Right cardiac atrium (tissue), 5 donors: Measurements from ENCODE around the gene NEDD4L. TPM values are rescaled to one million over a fixed set of nuclear protein-coding genes. Genes with fewer than 3 reads are reported as not detected.

Source experiments
- ATAC-seq, 2 donors: fragments of 200-7000 bp; cut with Tn5 transposase; one replicate each; pipeline versions ENCODE4 v1.8.0 to v1.9.1; 2020; ENCODE audit warnings: moderate library complexity in 2 of 2, mild to moderate bottlenecking in 1 of 2
- DNase-seq, 3 donors: peaks; one replicate each; pipeline ENCODE4 v3.0.0-alpha.2; 2020
- H3K27ac ChIP-seq: one replicate; pipeline ENCODE4 v1.5.1; 2013; ENCODE audit warnings: mild to moderate bottlenecking, low read length, control low read depth, moderate library complexity
- H3K27me3 ChIP-seq: one replicate; pipeline ENCODE4 v1.6.1; 2013; ENCODE audit not compliant: control insufficient read depth, insufficient read depth
- H3K4me1 ChIP-seq: one replicate; pipeline ENCODE4 v1.6.1; 2013; ENCODE audit warnings: low read length; ENCODE audit not compliant: control insufficient read depth, insufficient read depth
- H3K4me3 ChIP-seq: one replicate; pipeline ENCODE4 v1.5.1; 2013; ENCODE audit warnings: low read length, control low read depth
- H3K9me3 ChIP-seq: one replicate; pipeline ENCODE4 v1.6.1; 2013; ENCODE audit warnings: low read length; ENCODE audit not compliant: control insufficient read depth
- WGBS: extraction: QIAGEN DNeasy Blood & Tissue Kit; methylation state at CpG from one replicate; pipeline ENCODE4 v1.1.7; 2013; 5-methylcytosine and 5-hydroxymethylcytosine counted together
- intact Hi-C, 4 donors: fragments of 100-400 bp; cut with DNase I; formaldehyde crosslinking; loops; one replicate each; pipeline versions ENCODE4 v1.11.0 to v1.14.0; 2022 to 2023
- polyA plus RNA-seq: library from polyadenylated mRNA; stranded (reverse); fragments of 200-250 nt; gene quantifications from one replicate; pipeline ENCODE4 v1.2.3, GENCODE V29; 2013
- total RNA-seq, 4 donors: library from RNA; stranded (reverse); fragmentation: NEBNext Ultra II Directional; extraction: Animal tissue kit (Norgen Biotek cat#: 25700); gene quantifications; one replicate each; pipeline ENCODE4 v1.2.1, GENCODE V29; 2021
- donor health status: healthy with polysubstance abuse.
- donor health status: DM: no; HTN: yes; CAD: no.
- donor health status: DM: no; HTN: no; CAD: no.
- donor health status: DM: no; HTN: yes; CAD: no; lungs with severe emphysema.
- donor health status: DM: yes; HTN: yes; CAD: no.

NEDD4L gene
- total and polyA plus RNA-seq, 5 donors, result 25.7 to 87.5 (median 74.0) TPM

DNA sequence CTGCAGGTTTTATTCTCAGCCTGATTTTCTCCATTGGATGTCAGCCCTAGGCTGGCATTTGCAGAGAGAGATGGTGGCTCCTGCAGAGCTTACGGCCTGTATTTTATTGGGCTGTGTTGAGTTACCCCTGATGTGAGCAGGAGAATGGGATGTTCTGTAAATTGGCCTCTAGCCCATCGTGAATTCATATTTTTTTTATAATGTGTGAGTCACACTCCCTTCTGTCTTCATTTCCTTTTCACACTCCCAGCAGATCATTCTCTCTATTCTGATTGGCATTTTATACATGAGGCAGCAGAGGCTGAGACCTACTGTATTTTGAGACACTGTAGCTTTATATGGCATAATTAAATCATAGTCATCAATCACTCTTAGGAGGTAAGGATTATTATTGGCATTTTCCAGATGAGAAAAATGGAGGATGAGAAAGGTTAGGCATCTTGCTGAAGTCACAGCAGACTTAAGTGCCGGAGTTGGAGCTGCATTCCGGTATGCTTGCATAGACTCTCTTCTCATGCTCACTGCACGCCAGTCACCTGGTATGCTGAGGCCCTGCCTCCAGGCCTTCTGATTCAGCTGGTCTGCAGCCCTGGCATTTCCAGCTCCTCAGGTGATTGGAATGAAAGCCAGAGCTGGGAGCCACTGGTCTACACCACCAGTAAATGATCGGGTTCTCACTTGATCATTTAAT, 142.4 kb downstream of the NEDD4L start:
- Histone ChIP-seq H3K9me3 (no peaks in the 10 kb centered on the region), H3K4me3 (no peak overlapping the region), H3K4me1 (no peaks in the 10 kb centered on the region), H3K27ac (no peak overlapping the region), H3K27me3 (no peaks in the 10 kb centered on the region)
- DNase-seq (no peak), ATAC-seq (no peak)
- intact Hi-C loops, result loop anchor here in 1 of 4 donors (5.0 kb wide), 1 partner anchor 136 kb away; no protein-coding TSS in a partner anchor
- 75% methylated on average over 6 of the region's 6 CpGs for WGBS

DNA sequence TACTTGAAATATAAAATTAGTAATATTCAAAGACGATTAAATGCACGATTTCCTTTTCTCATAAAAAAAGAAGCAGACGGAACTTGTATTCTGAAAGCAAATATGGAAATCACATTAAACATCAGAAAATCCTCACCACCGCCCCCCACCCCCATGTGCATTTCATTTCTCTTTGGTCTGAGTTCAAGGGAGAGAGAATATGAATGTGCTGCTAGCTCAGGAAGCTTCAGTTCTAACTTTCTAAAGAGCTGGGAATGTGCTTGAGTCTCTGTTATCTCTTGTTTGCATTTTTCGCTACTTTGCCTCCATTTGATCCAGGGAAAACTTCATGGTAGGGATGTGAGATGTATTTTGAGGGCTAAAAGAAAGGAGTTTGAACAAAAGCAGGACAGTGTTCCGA, 143.6 kb downstream of the NEDD4L start:
- DNase-seq (no peak), ATAC-seq (no peak)
- Histone ChIP-seq H3K27ac (no peak overlapping the region), H3K9me3 (no peaks in the 10 kb centered on the region), H3K27me3 (no peaks in the 10 kb centered on the region), H3K4me3 (no peak overlapping the region), H3K4me1 (no peaks in the 10 kb centered on the region)
- intact Hi-C loops, result loop anchor here in 1 of 4 donors (5.0 kb wide), 1 partner anchor 135 kb away; no protein-coding TSS in a partner anchor
- WGBS, result 92% methylated on average over 6 of the region's 6 CpGs

DNA sequence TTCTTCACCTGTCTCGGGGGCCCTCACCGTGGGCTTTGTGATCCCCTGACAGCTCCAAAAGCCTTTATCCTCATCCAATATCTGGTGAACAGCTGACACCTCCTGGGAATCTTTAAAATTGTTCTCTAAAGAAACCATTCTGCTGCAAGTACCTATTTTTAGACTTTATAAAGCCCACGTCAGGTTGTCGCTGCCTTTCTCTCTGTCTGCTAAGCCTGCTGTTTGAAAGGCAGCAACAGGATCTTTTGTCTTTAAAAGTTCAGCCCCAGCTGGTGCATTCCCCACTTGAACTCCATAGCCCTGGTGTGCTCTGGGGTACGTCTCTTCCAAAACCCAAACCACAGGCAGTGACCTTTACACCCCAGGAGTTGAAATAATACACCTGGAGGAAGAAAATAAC, 145.0 kb downstream of the NEDD4L start:
- 72% methylated on average over 5 of the region's 5 CpGs for WGBS
- intact Hi-C loops, result loop anchor here in 1 of 4 donors (5.0 kb wide), 1 partner anchor 133 kb away; no protein-coding TSS in a partner anchor
- DNase-seq (no peak), ATAC-seq (no peak)
- no peaks in the 10 kb centered on the region for H3K27me3 ChIP-seq
- no peak overlapping the region for H3K27ac ChIP-seq
- H3K9me3 ChIP-seq, result no peaks in the 10 kb centered on the region
- H3K4me3 ChIP-seq, result no peak overlapping the region
- peaks cover 2% of the 10 kb centered on the region for H3K4me1 ChIP-seq

DNA sequence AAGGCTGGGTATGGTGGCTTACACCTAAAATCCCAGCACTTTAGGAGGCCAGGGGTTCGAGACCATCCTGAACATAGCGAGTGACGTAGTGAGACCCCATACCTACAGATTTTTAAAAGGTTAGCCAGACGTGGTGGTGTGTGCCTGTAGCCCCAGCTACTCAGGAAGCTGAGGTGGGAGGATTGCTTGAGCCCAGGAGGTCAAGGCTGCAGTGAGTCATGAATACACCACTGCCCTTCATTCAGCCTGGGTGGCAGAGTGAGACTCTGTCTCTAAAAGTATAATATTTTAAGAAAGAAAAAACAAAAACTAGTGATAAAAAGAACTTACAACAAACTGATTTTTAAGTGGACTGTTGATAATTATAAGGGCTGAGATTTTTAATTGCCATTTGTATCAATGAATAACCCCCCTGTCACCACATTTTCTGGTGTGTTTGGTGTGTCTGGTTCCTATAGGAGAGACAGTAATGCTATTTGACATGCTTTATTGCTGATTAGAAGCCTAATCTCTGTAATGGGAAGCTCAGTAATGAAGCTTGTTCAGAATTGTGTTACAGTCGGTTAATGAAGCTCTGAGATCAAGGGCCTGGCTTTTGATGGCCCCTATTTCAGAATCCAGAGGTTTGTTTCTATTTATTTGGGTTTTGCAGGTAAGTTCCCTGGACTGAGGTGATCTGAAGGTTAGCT, 147.0 kb downstream of the NEDD4L start:
- Histone ChIP-seq H3K4me3 (no peak overlapping the region), H3K4me1 (peaks cover 5% of the 10 kb centered on the region), H3K27ac (no peak overlapping the region), H3K9me3 (no peaks in the 10 kb centered on the region), H3K27me3 (no peaks in the 10 kb centered on the region)
- ATAC-seq, result no peak
- DNase-seq, result no peak
- 85% methylated on average over 5 of the region's 5 CpGs for WGBS
- intact Hi-C loops, result loop anchor here in 3 of 4 donors (5.0 to 10.0 kb wide), 3 partner anchors 131 to 304 kb away; no protein-coding TSS in a partner anchor

DNA sequence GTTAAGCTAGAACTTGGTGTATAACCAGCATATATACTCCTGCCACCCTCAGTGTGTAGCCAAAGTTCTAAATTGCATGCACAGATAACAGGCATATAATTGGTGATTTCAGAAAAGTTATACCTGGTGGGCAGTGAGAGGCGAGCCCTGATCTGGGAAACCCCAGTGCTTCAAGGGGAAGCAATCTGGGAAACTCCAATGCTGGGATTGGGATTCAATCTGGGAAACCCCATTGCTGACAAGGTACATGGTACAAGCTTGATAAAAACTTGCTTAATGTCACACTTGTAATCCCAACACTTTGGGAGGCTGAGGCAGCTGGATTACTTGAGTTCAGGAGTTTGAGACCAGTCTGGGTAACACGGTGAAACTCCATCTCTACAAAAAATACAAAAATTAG, 147.6 kb downstream of the NEDD4L start:
- WGBS, result 97% methylated on average over 2 of the region's 2 CpGs
- intact Hi-C loops, result loop anchor here in 3 of 4 donors (5.0 to 10.0 kb wide), 3 partner anchors 131 to 303 kb away; no protein-coding TSS in a partner anchor
- no peak for DNase-seq
- ATAC-seq, result no peak
- Histone ChIP-seq H3K27ac (no peak overlapping the region), H3K4me3 (no peak overlapping the region), H3K9me3 (no peaks in the 10 kb centered on the region), H3K4me1 (peaks cover 5% of the 10 kb centered on the region), H3K27me3 (no peaks in the 10 kb centered on the region)

DNA sequence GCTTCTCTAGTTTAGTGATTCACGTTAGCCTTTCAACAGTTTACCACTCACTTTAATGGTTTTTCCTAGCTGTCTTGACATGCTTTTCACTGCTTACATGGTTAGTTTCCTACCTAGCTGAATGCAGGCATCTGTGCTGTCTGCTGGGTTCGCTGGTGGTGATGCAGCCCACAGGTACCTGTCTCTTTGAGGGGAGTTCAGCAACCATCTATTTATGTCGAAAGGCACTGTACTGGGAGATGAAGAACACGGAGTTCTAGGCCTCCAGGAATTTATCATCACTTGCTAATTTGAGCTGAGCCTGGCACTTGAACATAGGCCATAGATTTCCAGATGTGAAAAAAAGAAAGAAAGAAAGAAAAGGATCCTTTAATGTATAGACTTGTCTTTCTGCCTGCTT, 148.5 kb downstream of the NEDD4L start:
- Histone ChIP-seq H3K4me3 (no peak overlapping the region), H3K9me3 (no peaks in the 10 kb centered on the region), H3K27ac (no peak overlapping the region), H3K27me3 (no peaks in the 10 kb centered on the region), H3K4me1 (peaks cover 5% of the 10 kb centered on the region)
- 76% methylated on average over 4 of the region's 4 CpGs for WGBS
- intact Hi-C loops, result loop anchor here in 3 of 4 donors (5.0 to 10.0 kb wide), 3 partner anchors 130 to 302 kb away; no protein-coding TSS in a partner anchor
- DNase-seq, result no peak
- ATAC-seq, result no peak

DNA sequence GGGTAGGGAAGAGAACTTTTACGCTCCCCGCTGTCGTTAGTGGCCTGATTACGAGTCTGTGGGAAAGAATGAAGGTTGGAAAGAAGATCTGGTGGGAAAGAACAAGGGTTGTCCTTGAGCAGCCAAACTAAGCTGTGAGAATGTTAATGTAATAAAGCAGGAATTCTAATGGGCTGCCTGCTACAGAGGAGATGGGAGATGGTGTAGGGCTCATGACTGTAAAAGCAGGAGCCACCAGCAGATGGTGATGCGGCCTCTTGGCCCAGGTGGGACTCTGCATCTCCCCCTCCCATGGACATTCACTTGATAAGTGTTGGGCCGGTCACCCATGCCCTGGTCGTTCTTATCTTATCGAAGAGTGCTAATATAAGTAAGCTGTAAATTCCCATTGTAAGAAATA, 150.0 kb downstream of the NEDD4L start:
- 41% methylated on average over 8 of the region's 8 CpGs for WGBS
- Histone ChIP-seq H3K4me1 (peaks cover 5% of the 10 kb centered on the region), H3K4me3 (no peak overlapping the region), H3K27me3 (no peaks in the 10 kb centered on the region), H3K9me3 (no peaks in the 10 kb centered on the region), H3K27ac (no peak overlapping the region)
- peak; percentile 65 to 75 for ATAC-seq
- intact Hi-C loops, result loop anchor here in 3 of 4 donors (5.0 to 10.0 kb wide), 3 partner anchors 128 to 301 kb away; no protein-coding TSS in a partner anchor
- peak in 2 of 3 donors; percentile 57 to 63 for DNase-seq

DNA sequence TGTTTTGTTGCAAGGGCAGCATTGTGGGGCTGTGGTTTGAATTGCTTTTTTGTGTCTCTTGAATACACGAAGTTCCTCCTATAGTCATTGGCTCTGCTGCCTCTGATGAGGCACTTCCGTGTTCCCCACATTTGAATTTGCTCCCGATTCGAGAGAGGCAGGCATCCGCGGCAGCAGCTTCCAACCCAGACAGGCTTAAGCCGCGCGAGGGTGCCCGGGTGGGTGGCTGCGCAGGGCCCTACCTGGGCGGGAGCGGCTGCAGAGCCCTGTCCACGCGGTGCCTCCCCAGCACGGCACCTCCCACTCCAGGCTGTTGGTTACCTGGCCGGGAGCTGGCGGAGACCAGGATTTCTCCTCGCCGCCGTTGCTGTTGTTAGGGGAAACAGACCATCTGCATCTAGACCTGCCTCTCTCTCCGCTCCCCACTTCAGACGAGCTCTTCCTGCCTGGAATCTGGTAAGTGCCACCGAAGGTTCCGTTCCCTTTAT, 151.3 kb downstream of the NEDD4L start:
- no peaks in the 10 kb centered on the region for H3K9me3 ChIP-seq
- peak; percentile 49 to 55 for ATAC-seq
- peak in 2 of 3 donors; percentile 59 to 66 for DNase-seq
- H3K4me1 ChIP-seq, result peaks cover 5% of the 10 kb centered on the region
- H3K27me3 ChIP-seq, result no peaks in the 10 kb centered on the region
- H3K27ac ChIP-seq, result no peak overlapping the region
- WGBS, result 19% methylated on average over 25 of the region's 25 CpGs
- peak overlapping the region; percentile 26 for H3K4me3 ChIP-seq
- intact Hi-C loops, result loop anchor here in 2 of 4 donors (10.0 kb wide), 2 partner anchors 129 to 299 kb away; no protein-coding TSS in a partner anchor

DNA sequence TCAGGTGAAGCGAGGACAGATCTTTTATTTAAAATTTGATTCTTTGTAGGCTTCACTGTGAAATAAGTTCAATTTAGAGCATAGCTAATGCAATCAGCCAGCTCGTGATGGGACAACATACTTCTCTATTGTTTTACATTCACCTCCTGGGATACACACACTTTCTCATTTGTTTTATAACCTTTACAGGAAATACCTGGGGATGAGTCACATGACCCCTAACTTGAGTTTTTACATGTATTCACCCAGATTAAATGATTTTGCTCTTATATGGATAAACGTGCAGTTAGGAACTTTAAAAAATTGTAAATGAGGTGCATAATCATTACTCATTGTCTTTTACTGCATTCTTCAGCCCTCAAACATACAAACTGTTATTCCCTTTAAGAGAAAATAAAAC, 152.1 kb downstream of the NEDD4L start:
- no peak for DNase-seq

DNA sequence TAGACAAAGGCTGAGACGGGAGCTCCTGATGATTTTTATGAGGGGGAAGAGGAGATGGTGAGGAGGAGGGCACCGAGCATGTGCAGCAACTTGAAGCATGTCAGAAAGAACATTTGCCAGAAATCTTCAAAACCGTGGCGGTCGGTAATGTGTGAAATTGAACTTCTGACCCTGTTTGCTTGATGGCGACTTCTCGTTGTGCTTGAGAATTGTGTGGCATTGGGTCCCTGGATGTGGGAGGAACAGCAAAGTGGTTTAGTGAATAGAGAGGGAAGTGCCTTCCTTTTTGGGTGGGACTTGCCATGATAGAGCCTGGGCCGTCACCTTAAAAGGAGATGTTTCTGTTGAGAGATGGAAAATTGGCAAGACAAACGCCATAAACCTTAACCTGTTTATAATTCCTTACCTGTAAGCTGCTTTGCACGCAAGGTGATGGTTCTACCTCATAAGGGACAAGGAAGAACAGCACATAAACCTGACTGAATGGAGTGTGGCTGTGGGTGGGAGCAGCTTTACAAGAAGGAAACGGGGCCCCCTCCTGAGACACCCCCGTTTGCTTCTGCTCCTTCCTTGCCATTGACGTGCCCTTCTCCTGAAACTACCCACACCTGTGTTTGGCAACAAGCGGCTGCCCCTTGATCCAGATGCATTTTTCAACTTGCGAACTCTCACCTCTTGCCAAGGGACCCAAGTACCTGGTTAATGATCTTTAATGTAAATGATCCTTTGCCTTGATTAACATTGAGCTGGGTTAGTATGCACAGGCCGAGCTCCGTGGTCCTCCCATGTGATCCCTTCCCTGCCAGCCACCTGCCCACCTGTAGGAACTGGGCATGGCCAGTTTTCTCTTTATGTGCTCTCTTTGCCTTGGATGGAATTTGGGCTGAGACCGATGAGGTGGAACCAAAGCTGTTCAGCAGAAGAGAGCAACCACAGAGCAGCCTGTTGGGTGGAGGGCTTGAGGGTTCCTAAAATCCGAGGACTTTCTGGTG, 153.2 kb downstream of the NEDD4L start:
- no peak overlapping the region for H3K27ac ChIP-seq
- no peaks in the 10 kb centered on the region for H3K27me3 ChIP-seq
- ATAC-seq (no peak), DNase-seq (no peak)
- H3K4me3 ChIP-seq, result no peak overlapping the region
- 90% methylated on average over 19 of the region's 19 CpGs for WGBS
- H3K9me3 ChIP-seq, result no peaks in the 10 kb centered on the region
- H3K4me1 ChIP-seq, result peaks cover 6% of the 10 kb centered on the region
- intact Hi-C loops, result loop anchor here in 2 of 4 donors (10.0 kb wide), 2 partner anchors 128 to 298 kb away; no protein-coding TSS in a partner anchor

More for the DNA sequence above, 152.1 kb downstream of the NEDD4L start:
- WGBS, result 83% methylated on average over 3 of the region's 3 CpGs
- intact Hi-C loops, result loop anchor here in 2 of 4 donors (10.0 kb wide), 2 partner anchors 129 to 299 kb away; no protein-coding TSS in a partner anchor
- Histone ChIP-seq H3K4me3 (no peak overlapping the region), H3K27ac (no peak overlapping the region), H3K9me3 (no peaks in the 10 kb centered on the region), H3K4me1 (peaks cover 5% of the 10 kb centered on the region), H3K27me3 (no peaks in the 10 kb centered on the region)
- no peak for ATAC-seq
